Measurements from ENCODE around the gene BOLA1.
A peak's percentile ranks its signal among the peaks of the same experiment; 100 is the strongest.

BOLA1 gene

GRCh38 chr1:149916898-149917252 lies 17.5 kb downstream of the BOLA1 start:
- Histone ChIP-seq H2AFZ (ENCODE audit: low read length, unreplicated experiment) (peak overlapping the region; percentile 57), H3K36me3 (ENCODE audit: insufficient read depth, low read length) (peaks cover 8% of the 10 kb centered on the region; the same call in 1 of the 2 replicates), H3K79me2 (ENCODE audit: control insufficient read depth, insufficient read depth, low read length, unreplicated experiment) (peaks cover 10% of the 10 kb centered on the region), H3K4me1 (ENCODE audit: control insufficient read depth, insufficient read depth, low read length, unreplicated experiment) (peaks cover 9% of the 10 kb centered on the region), H3K4me3 (ENCODE audit: low read depth, low read length) (peak overlapping the region; percentile 89), H3K27me3 (ENCODE audit: insufficient read depth, low read length) (no peaks in the 10 kb centered on the region), H3K27ac (ENCODE audit: low read depth, low read length) (no peak overlapping the region)

- Histone ChIP-seq H3K4me3 (ENCODE audit: low read depth, low read length) (peak within 1 kb of the TSS; percentile 89), H3K27ac (ENCODE audit: low read depth, low read length) (no peak within 1 kb of the TSS), H3K4me1 (ENCODE audit: control insufficient read depth, insufficient read depth, low read length, unreplicated experiment) (peaks cover 9% of the 10 kb centered on the region), H3K79me2 (ENCODE audit: control insufficient read depth, insufficient read depth, low read length, unreplicated experiment) (peaks cover 10% of the 10 kb centered on the region), H2AFZ (ENCODE audit: low read length, unreplicated experiment) (peak within 1 kb of the TSS; percentile 57), H3K36me3 (ENCODE audit: insufficient read depth, low read length) (peaks cover 8% of the 10 kb centered on the region; the same call in 1 of the 2 replicates), H3K27me3 (ENCODE audit: insufficient read depth, low read length) (no peaks in the 10 kb centered on the region)
Measured at GRCh38 chr1:149917571-149918144, 18.3 kb downstream of the BOLA1 start, which contains the start of gene SV2A. SV2A (minus strand) TSS chr1:149917844; CDS start chr1:149913840, 4,004 bp downstream.

GRCh38 chr1:149923626-149924025 lies 24.3 kb downstream of the BOLA1 start:
- H3K79me2 ChIP-seq (ENCODE audit: control insufficient read depth, insufficient read depth, low read length, unreplicated experiment): peaks cover 32% of the 10 kb centered on the region
- no peak overlapping the region for H3K27ac ChIP-seq (ENCODE audit: low read depth, low read length)
- H3K4me3 ChIP-seq (ENCODE audit: low read depth, low read length): no peak overlapping the region
- no peaks in the 10 kb centered on the region for H3K27me3 ChIP-seq (ENCODE audit: insufficient read depth, low read length)
- peaks cover 42% of the 10 kb centered on the region for H3K36me3 ChIP-seq (ENCODE audit: insufficient read depth, low read length)
- no peak overlapping the region for H2AFZ ChIP-seq (ENCODE audit: low read length, unreplicated experiment)
- H3K4me1 ChIP-seq (ENCODE audit: control insufficient read depth, insufficient read depth, low read length, unreplicated experiment): peaks cover 31% of the 10 kb centered on the region

GRCh38 chr1:149925345-149925744 lies 26.0 kb downstream of the BOLA1 start:
- peaks cover 42% of the 10 kb centered on the region for H3K36me3 ChIP-seq (ENCODE audit: insufficient read depth, low read length)
- H3K4me3 ChIP-seq (ENCODE audit: low read depth, low read length): peak overlapping the region; percentile 98
- H3K79me2 ChIP-seq (ENCODE audit: control insufficient read depth, insufficient read depth, low read length, unreplicated experiment): peaks cover 32% of the 10 kb centered on the region
- no peak overlapping the region for H3K27ac ChIP-seq (ENCODE audit: low read depth, low read length)
- peaks cover 33% of the 10 kb centered on the region for H3K4me1 ChIP-seq (ENCODE audit: control insufficient read depth, insufficient read depth, low read length, unreplicated experiment)
- no peak overlapping the region for H2AFZ ChIP-seq (ENCODE audit: low read length, unreplicated experiment)
- H3K27me3 ChIP-seq (ENCODE audit: insufficient read depth, low read length): no peaks in the 10 kb centered on the region

GRCh38 chr1:149925751-149926150 lies 26.4 kb downstream of the BOLA1 start:
- peaks cover 35% of the 10 kb centered on the region for H3K4me1 ChIP-seq (ENCODE audit: control insufficient read depth, insufficient read depth, low read length, unreplicated experiment)
- no peak overlapping the region for H3K27ac ChIP-seq (ENCODE audit: low read depth, low read length)
- peak overlapping the region; percentile 98 for H3K4me3 ChIP-seq (ENCODE audit: low read depth, low read length)
- H3K27me3 ChIP-seq (ENCODE audit: insufficient read depth, low read length): no peaks in the 10 kb centered on the region
- H3K79me2 ChIP-seq (ENCODE audit: control insufficient read depth, insufficient read depth, low read length, unreplicated experiment): peaks cover 32% of the 10 kb centered on the region
- peaks cover 42% of the 10 kb centered on the region for H3K36me3 ChIP-seq (ENCODE audit: insufficient read depth, low read length)
- no peak overlapping the region for H2AFZ ChIP-seq (ENCODE audit: low read length, unreplicated experiment)

GRCh38 chr1:149926296-149926695 lies 26.9 kb downstream of the BOLA1 start:
- Histone ChIP-seq H3K4me1 (ENCODE audit: control insufficient read depth, insufficient read depth, low read length, unreplicated experiment) (peaks cover 41% of the 10 kb centered on the region), H3K36me3 (ENCODE audit: insufficient read depth, low read length) (peaks cover 42% of the 10 kb centered on the region), H3K4me3 (ENCODE audit: low read depth, low read length) (peak overlapping the region; percentile 98), H3K27me3 (ENCODE audit: insufficient read depth, low read length) (no peaks in the 10 kb centered on the region), H3K79me2 (ENCODE audit: control insufficient read depth, insufficient read depth, low read length, unreplicated experiment) (peaks cover 32% of the 10 kb centered on the region), H2AFZ (ENCODE audit: low read length, unreplicated experiment) (no peak overlapping the region), H3K27ac (ENCODE audit: low read depth, low read length) (no peak overlapping the region)

- peak overlapping the region; percentile 82 for H3K27ac ChIP-seq (ENCODE audit: low read depth, low read length)
- no peaks in the 10 kb centered on the region for H3K27me3 ChIP-seq (ENCODE audit: insufficient read depth, low read length)
- H3K4me1 ChIP-seq (ENCODE audit: control insufficient read depth, insufficient read depth, low read length, unreplicated experiment): peaks cover 46% of the 10 kb centered on the region
- peaks cover 39% of the 10 kb centered on the region for H3K36me3 ChIP-seq (ENCODE audit: insufficient read depth, low read length)
- peak overlapping the region; percentile 98 for H3K4me3 ChIP-seq (ENCODE audit: low read depth, low read length)
- H2AFZ ChIP-seq (ENCODE audit: low read length, unreplicated experiment): peak overlapping the region; percentile 71
- H3K79me2 ChIP-seq (ENCODE audit: control insufficient read depth, insufficient read depth, low read length, unreplicated experiment): peaks cover 32% of the 10 kb centered on the region
Measured at GRCh38 chr1:149927056-149927562, 27.7 kb downstream of the BOLA1 start.

GRCh38 chr1:149927563-149928400 lies 28.4 kb downstream of the BOLA1 start, which contains the start of gene SF3B4:
SF3B4 (minus strand) TSS chr1:149927803; CDS start chr1:149927759, 44 bp downstream.
- H3K36me3 ChIP-seq (ENCODE audit: insufficient read depth, low read length): peaks cover 37% of the 10 kb centered on the region

GRCh38 chr1:149928401-149928724 lies 29.0 kb downstream of the BOLA1 start:
- Histone ChIP-seq H3K36me3 (ENCODE audit: insufficient read depth, low read length) (peaks cover 31% of the 10 kb centered on the region), H3K27me3 (ENCODE audit: insufficient read depth, low read length) (no peaks in the 10 kb centered on the region), H3K4me3 (ENCODE audit: low read depth, low read length) (peak overlapping the region; percentile 98), H2AFZ (ENCODE audit: low read length, unreplicated experiment) (peak overlapping the region; percentile 33), H3K4me1 (ENCODE audit: control insufficient read depth, insufficient read depth, low read length, unreplicated experiment) (peaks cover 46% of the 10 kb centered on the region), H3K79me2 (ENCODE audit: control insufficient read depth, insufficient read depth, low read length, unreplicated experiment) (peaks cover 32% of the 10 kb centered on the region), H3K27ac (ENCODE audit: low read depth, low read length) (peak overlapping the region; percentile 82)

More at GRCh38 chr1:149927563-149928400, 28.4 kb downstream of the BOLA1 start, which contains the start of gene SF3B4:
- peak within 1 kb of the TSS; percentile 82 for H3K27ac ChIP-seq (ENCODE audit: low read depth, low read length)
- peaks cover 32% of the 10 kb centered on the region for H3K79me2 ChIP-seq (ENCODE audit: control insufficient read depth, insufficient read depth, low read length, unreplicated experiment)
- H3K27me3 ChIP-seq (ENCODE audit: insufficient read depth, low read length): no peaks in the 10 kb centered on the region
- H3K4me1 ChIP-seq (ENCODE audit: control insufficient read depth, insufficient read depth, low read length, unreplicated experiment): peaks cover 46% of the 10 kb centered on the region
- H2AFZ ChIP-seq (ENCODE audit: low read length, unreplicated experiment): peak within 1 kb of the TSS; percentile 71
- H3K4me3 ChIP-seq (ENCODE audit: low read depth, low read length): peak within 1 kb of the TSS; percentile 98

- H2AFZ ChIP-seq (ENCODE audit: low read length, unreplicated experiment): no peak overlapping the region
- peaks cover 21% of the 10 kb centered on the region for H3K36me3 ChIP-seq (ENCODE audit: insufficient read depth, low read length)
- peaks cover 27% of the 10 kb centered on the region for H3K79me2 ChIP-seq (ENCODE audit: control insufficient read depth, insufficient read depth, low read length, unreplicated experiment)
- H3K4me1 ChIP-seq (ENCODE audit: control insufficient read depth, insufficient read depth, low read length, unreplicated experiment): peaks cover 42% of the 10 kb centered on the region
- no peaks in the 10 kb centered on the region for H3K27me3 ChIP-seq (ENCODE audit: insufficient read depth, low read length)
- H3K4me3 ChIP-seq (ENCODE audit: low read depth, low read length): no peak overlapping the region
- H3K27ac ChIP-seq (ENCODE audit: low read depth, low read length): no peak overlapping the region
Measured at GRCh38 chr1:149929856-149930255, 30.5 kb downstream of the BOLA1 start.
